MG63 (cell line): Measurements from ENCODE around the gene MDC1. TPM values are rescaled to one million over a fixed set of nuclear protein-coding genes. Genes with fewer than 3 reads are reported as not detected.
A peak's percentile ranks its signal among the peaks of the same experiment; 100 is the strongest.
"Not testable (repeated sequence)": the region's sequence is repeated elsewhere in the genome, so short reads cannot be mapped to it uniquely, and the experiment has no call there.

ENCODE experiments used
- DNase-seq: peaks from one replicate; pipeline ENCODE4 v3.0.0-alpha.2; 2020
- H3K27me3 ChIP-seq: fragments of 250-450 bp; sonication (Bioruptor Pico); 2 replicates; pipeline ENCODE4 v1.5.1; 2020; ENCODE audit warnings: mild to moderate bottlenecking, moderate library complexity
- H3K36me3 ChIP-seq: fragments of 250-450 bp; sonication (Bioruptor Pico); 2 replicates; pipeline ENCODE4 v1.5.1; 2020; ENCODE audit warnings: mild to moderate bottlenecking, moderate library complexity
- H3K4me3 ChIP-seq: fragments of 250-450 bp; sonication (Bioruptor Pico); 2 replicates; pipeline ENCODE4 v1.5.1; 2020; ENCODE audit warnings: mild to moderate bottlenecking, moderate library complexity
- H3K9me3 ChIP-seq: fragments of 250-450 bp; sonication (Bioruptor Pico); 2 replicates; pipeline ENCODE4 v1.5.1; 2020; ENCODE audit warnings: mild to moderate bottlenecking, moderate library complexity
- total RNA-seq: library from RNA; depleted of rRNA; stranded (reverse); fragments of >200 nt; shearing (Covaris generic); gene quantifications from 2 replicates; pipeline ENCODE4 v1.2.3, GENCODE V29; 2014; ENCODE audit warnings: low replicate concordance

The MDC1 gene
- total RNA-seq, 1 experiment from 2014 or later = 5.4 TPM

GRCh38 chr6:30730601-30731435 lies 13.7 kb upstream of the MDC1 start:
- H3K27me3 ChIP-seq = no peaks in the 10 kb centered on the region
- H3K36me3 ChIP-seq = peaks cover 15% of the 10 kb centered on the region
- no peak for DNase-seq
- H3K9me3 ChIP-seq = no peaks in the 10 kb centered on the region
- no peak overlapping the region for H3K4me3 ChIP-seq

GRCh38 chr6:30727920-30728553 lies 11.0 kb upstream of the MDC1 start:
- H3K27me3 ChIP-seq = no peaks in the 10 kb centered on the region

GRCh38 chr6:30726506-30727413 lies 9.7 kb upstream of the MDC1 start:
- H3K36me3 ChIP-seq = peaks cover 49% of the 10 kb centered on the region
- no peak overlapping the region for H3K4me3 ChIP-seq
- H3K27me3 ChIP-seq = no peaks in the 10 kb centered on the region
- DNase-seq = no peak
- H3K9me3 ChIP-seq = no peaks in the 10 kb centered on the region

More at GRCh38 chr6:30727920-30728553, 11.0 kb upstream of the MDC1 start:
- Histone ChIP-seq H3K4me3 (no peak overlapping the region), H3K36me3 (peaks cover 36% of the 10 kb centered on the region), H3K9me3 (no peaks in the 10 kb centered on the region)
- no peak for DNase-seq

- DNase-seq = peak; percentile 59
- Histone ChIP-seq H3K27me3 (no peaks in the 10 kb centered on the region), H3K9me3 (no peaks in the 10 kb centered on the region), H3K4me3 (no peak overlapping the region), H3K36me3 (peaks cover 55% of the 10 kb centered on the region)
Measured at GRCh38 chr6:30725713-30726505, 8.8 kb upstream of the MDC1 start.

DNA sequence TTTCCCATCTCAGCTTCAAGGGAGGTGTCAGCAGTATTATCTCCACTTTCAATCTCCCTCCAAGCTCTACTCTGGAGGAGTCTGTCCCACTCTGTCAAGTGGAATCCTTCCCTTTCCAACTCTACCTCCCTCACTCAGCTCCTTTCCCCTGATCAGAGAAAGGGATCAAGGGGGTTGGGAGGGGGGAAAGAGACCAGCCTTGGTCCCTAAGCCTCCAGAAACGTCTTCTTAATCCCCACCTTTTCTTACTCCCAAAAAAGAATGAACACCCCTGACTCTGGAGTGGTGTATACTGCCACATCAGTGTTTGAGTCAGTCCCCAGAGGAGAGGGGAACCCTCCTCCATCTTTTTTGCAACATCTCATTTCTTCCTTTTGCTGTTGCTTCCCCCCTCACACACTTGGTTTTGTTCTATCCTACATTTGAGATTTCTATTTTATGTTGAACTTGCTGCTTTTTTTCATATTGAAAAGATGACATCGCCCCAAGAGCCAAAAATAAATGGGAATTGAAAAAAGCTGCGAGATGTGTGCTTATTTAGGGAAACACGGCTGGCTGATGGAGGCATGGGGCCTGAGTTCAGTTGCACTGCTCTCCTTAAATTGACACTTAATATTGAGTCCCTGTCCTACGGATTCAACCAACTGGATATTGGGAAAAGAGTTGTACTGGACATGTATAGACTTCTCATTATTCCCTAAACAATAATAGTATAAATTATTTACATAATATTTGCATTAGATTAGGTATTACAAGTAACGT lies 8.0 kb upstream of the MDC1 start:
- Histone ChIP-seq H3K9me3 (no peaks in the 10 kb centered on the region), H3K36me3 (peaks cover 60% of the 10 kb centered on the region), H3K27me3 (no peaks in the 10 kb centered on the region), H3K4me3 (no peak overlapping the region)
- no peak for DNase-seq

- H3K36me3 ChIP-seq = peaks cover 60% of the 10 kb centered on the region
- not testable (repeated sequence) for H3K9me3 ChIP-seq, DNase-seq, H3K4me3 ChIP-seq, H3K27me3 ChIP-seq
Measured at GRCh38 chr6:30723843-30724741, 7.0 kb upstream of the MDC1 start.

DNA sequence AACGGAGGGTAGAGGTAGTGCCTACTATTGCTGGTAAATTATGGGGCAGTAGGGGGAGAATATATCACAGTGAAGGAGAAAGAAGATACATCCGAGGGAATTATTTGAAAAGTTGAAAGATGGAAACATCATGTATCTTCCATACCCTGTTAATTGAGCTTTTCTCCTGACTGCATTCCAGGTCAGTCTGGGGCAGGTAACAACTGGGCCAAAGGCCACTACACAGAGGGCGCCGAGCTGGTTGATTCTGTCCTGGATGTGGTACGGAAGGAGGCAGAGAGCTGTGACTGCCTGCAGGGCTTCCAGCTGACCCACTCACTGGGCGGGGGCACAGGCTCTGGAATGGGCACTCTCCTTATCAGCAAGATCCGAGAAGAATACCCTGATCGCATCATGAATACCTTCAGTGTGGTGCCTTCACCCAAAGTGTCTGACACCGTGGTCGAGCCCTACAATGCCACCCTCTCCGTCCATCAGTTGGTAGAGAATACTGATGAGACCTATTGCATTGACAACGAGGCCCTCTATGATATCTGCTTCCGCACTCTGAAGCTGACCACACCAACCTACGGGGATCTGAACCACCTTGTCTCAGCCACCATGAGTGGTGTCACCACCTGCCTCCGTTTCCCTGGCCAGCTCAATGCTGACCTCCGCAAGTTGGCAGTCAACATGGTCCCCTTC lies 6.2 kb upstream of the MDC1 start:
- H3K27me3 ChIP-seq, DNase-seq, H3K9me3 ChIP-seq: not testable (repeated sequence)
- Histone ChIP-seq H3K36me3 (peaks cover 60% of the 10 kb centered on the region), H3K4me3 (peak overlapping the region; percentile 97)

DNA sequence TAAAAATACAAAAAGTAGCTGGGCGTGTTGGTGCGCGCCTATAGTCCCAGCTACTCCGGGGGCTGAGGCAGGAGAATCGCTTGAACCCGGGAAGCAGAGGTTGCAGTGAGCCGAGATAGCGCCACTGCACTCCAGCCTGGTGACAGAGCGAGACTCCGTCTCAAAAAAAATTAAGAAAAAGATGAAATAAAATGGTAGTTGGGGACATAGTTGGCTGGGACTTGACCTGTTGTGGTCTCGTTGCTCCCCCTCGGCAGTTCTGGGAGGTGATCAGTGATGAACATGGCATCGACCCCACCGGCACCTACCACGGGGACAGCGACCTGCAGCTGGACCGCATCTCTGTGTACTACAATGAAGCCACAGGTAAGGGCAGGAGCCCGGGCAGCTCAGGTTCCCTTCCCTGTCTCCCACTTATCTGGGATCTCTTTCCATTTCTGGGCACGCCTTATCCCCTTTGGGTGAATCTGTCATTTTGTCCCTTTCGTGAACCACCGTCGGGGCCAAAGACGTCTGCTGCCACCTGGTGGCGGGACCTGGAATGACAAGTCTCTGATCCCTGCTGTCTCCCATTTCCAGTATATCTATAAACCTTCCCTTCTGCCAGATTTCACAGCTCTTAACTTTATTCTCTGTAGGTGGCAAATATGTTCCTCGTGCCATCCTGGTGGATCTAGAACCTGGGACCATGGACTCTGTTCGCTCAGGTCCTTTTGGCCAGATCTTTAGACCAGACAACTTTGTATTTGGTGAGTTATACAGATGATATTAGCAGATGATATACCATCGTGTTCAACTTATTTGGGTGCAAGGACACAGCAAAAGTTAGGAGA lies 5.4 kb upstream of the MDC1 start:
- DNase-seq = peak; percentile 48
- Histone ChIP-seq H3K36me3 (peaks cover 55% of the 10 kb centered on the region), H3K9me3 (no peaks in the 10 kb centered on the region), H3K4me3 (peak overlapping the region; percentile 97), H3K27me3 (no peaks in the 10 kb centered on the region)

DNA sequence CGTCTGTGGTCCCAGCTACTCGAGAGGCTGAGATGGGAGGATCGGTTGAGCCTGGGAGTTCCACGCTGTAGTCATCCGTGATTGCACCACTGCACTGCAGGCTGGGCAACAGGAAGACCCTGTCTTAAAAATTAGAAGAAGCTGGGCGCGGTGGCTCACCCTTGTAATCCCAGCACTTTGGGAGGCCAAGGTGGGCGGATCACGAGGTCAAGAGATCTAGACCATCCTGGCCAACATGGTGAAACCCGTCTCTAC lies 4.9 kb upstream of the MDC1 start:
- Histone ChIP-seq H3K36me3 (peaks cover 53% of the 10 kb centered on the region), H3K4me3 (peak overlapping the region; percentile 97)
- not testable (repeated sequence) for H3K9me3 ChIP-seq, DNase-seq, H3K27me3 ChIP-seq

DNA sequence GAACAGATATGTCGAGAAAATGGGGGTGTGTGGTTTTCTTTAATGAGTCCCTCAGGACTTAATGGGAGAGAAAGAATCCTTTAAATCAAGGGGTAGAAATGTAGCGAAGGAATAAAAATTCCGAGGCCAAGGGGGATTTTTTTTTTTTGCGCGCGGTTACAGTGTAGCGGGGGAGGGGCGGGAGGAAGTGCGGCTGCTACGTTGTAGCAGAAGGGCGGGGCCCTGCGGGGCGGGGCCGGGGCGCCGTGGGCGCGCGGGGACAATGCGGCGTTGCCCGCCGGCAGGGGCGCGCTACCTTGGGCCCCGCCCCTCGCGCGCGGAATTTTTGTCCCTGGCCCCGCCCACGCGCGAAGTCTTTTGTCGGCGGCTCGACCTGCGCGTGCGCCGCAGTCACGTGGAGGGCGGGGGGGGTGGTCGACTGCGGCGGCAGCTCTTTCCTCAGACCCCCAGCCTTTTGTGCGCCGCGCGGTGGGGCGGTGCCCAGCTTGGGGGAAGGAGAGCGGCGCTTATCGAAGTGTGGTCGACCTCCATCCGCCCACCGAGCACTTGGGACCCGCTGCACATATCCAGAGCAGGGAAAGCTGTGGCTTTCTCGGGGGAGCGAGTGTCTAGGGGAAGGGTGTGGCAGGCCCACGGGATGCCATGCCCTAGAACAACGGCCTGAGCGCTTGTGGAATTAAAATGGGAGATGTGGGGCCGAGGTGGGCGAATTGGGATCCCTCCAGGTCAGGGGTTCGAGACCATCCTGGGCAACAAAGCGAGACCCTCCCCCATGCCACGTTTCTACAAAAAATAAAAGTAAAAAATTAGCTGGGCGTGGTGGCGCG lies 4.3 kb upstream of the MDC1 start:
- peaks cover 53% of the 10 kb centered on the region for H3K36me3 ChIP-seq
- no peaks in the 10 kb centered on the region for H3K27me3 ChIP-seq
- no peaks in the 10 kb centered on the region for H3K9me3 ChIP-seq
- peak; percentile 83 for DNase-seq
- peak overlapping the region; percentile 97 for H3K4me3 ChIP-seq

DNA sequence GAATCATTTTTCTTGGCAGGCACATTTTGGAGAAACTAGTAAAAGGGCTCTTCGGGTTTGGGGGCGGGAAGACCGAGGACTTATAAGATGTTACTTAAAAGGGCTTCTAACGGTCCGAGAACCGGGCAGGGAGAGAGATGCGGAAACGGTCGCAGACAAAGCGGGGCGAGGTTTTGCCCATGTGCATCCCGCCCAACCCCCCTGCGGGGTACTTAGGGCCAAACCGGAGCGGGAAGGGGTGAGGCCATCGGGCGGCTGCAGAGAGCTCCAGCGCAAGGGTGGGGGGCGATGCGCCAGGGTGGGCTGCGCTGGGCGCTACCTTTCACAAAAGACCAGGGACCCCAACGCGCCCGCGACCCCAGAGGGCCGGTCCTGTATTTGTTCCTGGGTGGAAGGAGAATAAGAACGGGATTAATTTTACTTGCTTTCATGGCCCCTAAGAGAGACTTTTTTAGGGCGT lies 3.7 kb upstream of the MDC1 start:
- Histone ChIP-seq H3K9me3 (no peaks in the 10 kb centered on the region), H3K36me3 (peaks cover 51% of the 10 kb centered on the region)
- DNase-seq = peak; percentile 61

GRCh38 chr6:30719791-30720737 lies 3.0 kb upstream of the MDC1 start, which contains the start of gene TUBB:
TSS of gene TUBB (plus strand) at chr6:30720352. CDS start at chr6:30720507, 155 bp downstream.
- peaks cover 44% of the 10 kb centered on the region for H3K36me3 ChIP-seq
- H3K9me3 ChIP-seq = no peaks in the 10 kb centered on the region
- peak; percentile 95 for DNase-seq
- H3K27me3 ChIP-seq = no peaks in the 10 kb centered on the region
- peak within 1 kb of the TSS; percentile 97 for H3K4me3 ChIP-seq

More for the DNA sequence above, 3.7 kb upstream of the MDC1 start:
- Histone ChIP-seq H3K27me3 (no peaks in the 10 kb centered on the region), H3K4me3 (peak overlapping the region; percentile 97)
